ENCODE data around the gene SDHAF2.
"Not testable (repeated sequence)": the region's sequence is repeated elsewhere in the genome, so short reads cannot be mapped to it uniquely, and the experiment has no call there.

Gene SDHAF2

DNA sequence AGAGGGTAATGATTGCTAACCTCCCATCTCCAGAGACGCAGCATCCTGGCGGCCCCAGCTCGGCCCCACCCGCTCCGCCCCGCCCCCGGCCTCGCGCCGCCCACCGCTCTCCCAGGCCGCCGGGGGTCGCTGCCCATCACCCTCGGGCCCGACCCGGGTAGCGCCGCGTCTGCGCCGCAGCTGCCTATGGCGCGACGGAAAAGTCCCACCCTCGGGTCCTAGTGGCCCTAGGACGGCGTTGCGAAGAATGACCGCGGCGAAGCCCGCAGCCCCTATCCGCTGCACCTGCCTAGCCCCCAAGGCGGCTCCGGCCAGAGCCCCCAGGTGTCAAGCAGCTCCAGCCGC is 606 bp upstream of the SDHAF2 start:
- DNase-seq, result peak; percentile 72 to 77

DNA sequence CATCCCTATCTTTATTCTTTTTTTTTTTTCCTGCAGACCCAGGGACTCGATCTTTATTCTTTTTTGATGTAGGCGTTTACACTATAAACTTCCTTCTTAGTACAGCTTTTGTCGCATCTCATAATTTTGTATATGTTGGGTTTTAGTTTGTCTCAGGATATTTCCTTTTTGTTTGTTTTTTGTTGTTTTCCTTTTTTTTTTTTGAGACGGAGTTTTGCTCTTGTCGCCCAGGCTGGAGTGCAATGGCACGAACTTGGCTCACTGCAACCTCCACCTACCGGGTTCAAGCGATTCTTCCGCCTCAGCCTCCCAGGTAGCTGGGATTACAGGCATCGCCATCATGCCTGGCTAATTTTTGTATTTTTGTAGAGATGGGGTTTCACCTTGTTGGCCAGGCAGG is 915 bp downstream of the SDHAF2 start:
- not testable (repeated sequence) for DNase-seq

DNA sequence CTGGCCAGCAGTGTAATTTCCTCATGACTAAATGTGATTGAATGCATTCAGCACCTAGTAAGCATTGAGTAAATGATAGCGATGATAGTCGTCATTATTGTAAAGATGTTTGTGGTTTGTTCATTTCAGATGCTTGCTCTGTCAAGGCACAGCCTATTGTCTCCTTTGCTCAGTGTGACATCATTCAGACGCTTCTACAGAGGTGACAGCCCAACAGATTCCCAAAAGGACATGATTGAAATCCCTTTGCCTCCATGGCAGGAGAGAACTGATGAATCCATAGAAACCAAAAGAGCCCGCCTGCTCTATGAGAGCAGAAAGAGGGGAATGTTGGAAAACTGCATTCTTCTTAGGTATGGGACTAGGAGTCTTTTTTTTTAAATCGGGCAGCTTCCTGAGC is 7.6 kb downstream of the SDHAF2 start:
- no peak for DNase-seq

DNA sequence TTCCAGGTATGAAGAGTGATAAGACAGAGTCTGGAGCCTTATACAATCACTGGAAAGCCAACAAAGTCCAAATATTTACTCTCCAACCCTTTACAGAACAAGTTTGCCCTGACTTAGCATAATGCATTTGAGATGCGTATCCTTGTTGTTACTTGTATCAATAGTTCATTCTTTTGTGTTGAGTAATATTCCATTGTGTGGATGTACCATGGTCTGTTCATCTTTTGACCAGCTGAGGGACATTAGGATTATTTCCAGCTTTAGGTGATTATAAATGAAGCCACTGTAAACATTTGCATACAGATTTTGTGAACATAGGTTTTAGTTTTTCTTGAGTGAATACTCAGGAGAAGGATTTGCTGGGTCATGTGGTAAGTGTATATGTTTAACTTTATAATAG is 9.7 kb downstream of the SDHAF2 start:
- no peak for DNase-seq

DNA sequence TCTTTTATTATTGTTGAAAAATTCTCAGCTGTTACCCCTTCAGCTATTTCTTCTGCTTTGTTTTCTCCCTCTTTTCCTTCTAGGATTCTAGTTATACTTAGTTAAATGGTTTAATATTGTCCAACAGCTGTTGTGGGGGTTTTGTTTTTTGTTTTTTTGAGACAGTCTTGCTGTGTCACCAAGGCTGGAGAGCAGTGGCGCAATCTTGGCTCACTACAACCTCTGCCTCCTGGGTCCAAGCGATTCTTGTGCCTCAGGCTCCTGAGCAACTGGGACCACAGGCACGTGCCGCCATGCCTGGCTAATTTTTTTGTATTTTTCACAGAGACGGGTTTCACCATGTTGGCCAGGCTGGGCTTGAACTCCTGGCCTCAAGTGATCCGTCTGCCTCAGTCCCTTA is 12.7 kb downstream of the SDHAF2 start:
- no peak for DNase-seq

DNA sequence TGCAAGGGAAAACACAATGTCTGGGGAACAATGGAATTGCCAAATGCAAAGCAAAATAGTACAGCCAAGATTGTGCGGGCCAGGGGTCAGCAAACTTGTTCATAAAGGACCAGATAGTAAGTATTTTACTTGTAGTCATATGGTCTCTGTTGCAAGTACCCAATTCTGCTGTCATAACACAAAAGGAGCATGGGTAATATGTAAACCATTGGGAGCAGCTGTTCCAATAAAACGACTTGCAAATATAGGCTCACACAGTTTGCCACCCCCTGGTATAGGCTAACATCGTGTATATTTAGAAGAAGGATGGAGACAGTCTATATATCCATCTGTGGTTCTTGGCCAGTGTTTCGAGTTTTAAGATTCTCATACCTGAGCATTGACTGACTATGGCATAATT is 15.6 kb downstream of the SDHAF2 start:
- DNase-seq, result no peak

DNA sequence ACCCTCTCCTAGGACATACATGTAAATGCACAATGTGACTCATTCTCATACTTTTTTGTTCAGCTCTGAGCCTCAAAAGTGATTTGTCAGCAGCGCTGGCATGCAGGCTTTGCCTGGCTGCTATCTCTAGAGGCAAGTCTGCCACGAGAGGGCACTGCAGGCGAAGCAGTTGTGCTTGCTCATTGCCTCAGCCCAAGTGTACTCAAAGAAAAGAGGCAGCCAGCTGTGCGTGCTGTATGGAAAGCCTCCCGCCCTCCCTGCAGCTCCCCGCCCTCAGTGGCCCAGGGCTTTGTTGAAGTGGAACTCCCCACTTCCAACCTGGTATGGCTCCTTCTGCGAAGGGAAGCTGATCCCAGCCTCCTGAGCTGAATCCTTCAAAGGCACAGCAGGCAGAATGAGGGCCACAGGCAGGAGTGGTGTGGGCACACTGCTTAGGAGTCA is 16.3 kb downstream of the SDHAF2 start:
- DNase-seq, result peak; percentile 59 to 69

DNA sequence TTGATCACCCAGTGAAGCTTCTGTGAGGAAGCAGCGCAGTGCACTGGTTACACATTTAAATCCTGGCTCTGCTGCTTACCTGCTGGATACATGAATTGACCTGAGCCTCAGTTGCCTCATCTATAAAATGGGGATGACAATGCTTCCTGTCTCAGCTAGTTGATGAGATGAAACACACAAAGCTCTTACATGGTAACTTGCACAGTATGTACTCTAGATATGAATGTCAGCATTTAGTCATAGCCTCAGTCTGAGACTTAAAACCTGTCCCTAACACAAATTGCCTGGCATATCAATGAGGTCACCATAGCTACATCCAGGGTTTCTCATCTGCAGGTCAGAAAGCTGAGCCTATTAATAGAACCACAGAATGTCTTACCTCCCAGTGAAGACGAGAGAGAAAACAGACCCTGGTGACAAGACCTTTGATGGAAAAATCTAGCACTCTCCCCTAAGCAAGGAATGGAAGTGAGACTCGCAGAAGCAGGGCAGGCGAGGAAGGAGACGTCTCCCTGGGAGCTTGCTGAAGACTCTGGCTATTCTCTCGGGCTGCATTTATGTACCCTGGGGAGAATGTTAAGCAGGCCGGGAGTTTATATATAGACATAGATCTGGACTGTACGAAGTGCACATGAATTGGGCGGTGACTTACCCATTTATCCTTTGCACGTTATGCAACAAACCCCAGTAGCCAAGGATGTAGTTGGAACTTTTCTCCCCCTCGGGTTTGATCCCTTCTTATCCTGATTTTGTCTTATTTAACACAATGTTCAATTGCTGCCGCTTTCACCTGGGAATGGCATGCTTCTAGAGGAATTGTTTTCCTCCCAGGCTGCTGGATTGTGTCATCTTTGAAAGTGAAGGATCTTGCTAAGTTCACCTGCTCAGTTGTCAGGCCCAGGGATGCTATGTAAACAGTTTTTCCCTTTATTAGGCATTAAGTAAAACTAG is 18.0 kb downstream of the SDHAF2 start:
- DNase-seq, result no peak

DNA sequence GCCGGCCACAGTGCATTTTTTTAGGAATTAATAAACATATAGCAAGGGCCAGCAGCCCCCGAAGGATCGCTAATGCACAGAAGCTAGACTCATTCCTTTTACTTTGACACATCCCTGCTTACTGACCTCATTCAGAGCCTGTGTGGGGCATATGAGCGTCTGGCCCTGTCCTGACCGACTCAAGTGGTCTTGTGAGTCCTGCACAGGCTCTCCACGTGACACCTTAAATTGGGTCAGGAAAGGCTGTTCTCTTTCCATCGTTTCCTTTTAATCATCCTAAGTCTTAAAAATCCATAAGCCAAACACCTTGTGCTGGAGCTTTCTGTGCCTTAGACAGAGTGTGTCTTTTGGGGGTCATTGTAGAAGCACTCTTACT is 18.6 kb downstream of the SDHAF2 start:
- no peak for DNase-seq

DNA sequence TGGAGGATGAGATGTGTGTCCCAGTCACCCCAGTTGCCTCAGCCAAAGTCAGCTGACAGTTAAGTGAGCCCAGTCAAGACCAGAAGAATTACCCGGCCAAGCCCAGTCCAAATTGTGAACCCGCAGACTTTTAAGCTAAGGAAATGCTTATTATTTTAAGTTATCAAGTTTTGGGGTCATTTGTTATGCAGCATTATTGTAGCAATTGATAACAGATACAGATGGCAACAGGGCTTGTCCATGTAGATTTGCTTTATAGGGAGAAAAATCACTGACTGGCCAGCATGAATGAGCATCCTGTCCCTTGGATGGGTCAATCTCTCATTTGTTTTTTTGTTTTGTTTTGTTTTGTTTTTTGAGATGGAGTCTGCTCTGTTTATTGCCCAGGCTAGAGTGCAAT is 22.9 kb downstream of the SDHAF2 start:
- DNase-seq, result no peak

DNA sequence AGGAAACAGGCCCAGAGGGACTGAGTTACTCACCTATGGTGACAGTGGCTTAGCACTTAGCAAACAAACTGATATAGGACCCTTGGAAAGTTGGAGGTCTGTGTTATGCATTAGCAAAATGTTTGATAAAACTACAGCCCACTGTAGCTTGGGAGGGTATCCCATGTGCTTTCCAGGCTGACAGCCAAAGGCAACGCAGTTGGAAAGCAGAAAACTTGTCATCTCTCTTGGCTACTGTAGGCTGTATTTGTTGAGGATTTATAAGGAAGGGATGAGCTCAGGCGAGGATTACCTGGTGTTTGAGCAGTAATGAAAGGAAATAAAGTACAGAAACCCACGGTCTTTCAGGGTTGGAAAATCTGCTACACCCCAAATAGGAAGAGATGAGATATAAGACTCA is 23.8 kb downstream of the SDHAF2 start:
- DNase-seq, result no peak

DNA sequence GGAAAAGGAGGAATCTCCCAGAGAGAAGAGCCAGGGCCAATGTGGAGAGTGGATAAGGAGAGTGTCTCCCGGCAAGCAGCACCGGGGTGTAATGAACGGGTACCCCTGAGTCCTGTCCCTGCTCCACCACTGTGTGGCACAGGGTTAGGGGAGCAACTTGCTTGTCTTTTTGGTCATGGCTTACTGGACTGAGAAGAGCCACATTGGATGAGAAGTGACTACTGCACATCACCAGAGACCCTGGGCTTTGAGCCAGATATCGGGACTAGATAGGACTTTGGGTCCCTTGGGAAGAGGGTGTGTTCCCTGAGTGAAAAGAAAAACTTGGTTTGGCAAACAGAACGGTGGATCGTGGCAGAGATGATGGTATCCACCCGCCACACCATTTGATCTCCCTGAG is 24.6 kb downstream of the SDHAF2 start:
- no peak for DNase-seq

DNA sequence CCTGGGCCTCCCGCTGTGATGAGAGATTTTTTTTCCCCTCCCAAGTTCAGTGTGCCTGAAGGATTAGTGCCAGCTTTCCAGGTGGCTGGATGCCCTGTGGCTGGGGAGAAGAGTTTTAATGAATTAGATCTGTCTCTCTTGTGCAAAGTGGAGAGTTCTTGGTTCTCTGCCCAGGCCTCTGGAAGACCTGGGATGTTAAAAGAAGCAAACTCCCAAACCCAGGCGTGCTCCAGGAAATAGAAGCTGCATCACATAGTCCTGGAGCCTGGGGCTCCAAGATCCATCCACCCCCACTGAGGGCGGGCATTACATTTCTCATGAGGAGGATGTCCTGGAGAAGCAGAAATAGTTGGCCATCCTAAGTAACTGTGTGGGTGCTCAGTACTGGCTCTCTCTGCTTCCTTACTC is 30.6 kb downstream of the SDHAF2 start:
- no peak for DNase-seq

DNA sequence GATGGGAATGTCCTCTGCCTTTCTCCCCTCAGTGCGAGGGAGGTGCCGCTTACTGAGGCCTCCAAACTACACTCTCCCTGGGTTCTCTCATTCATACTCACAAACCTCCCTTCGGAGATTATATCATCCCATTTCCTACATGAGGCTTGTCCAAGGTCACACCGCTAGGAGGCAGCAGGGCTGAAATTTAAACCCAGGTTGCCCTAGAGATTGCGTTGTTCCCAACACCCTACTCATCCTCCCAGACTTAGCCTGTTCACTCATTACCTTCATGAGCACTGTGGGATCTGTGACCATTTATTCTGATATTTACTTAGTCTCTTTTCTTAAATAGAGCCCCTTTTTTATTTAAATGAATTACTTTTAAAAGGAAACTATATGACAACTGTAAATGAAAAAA is 31.1 kb downstream of the SDHAF2 start:
- no peak for DNase-seq

DNA sequence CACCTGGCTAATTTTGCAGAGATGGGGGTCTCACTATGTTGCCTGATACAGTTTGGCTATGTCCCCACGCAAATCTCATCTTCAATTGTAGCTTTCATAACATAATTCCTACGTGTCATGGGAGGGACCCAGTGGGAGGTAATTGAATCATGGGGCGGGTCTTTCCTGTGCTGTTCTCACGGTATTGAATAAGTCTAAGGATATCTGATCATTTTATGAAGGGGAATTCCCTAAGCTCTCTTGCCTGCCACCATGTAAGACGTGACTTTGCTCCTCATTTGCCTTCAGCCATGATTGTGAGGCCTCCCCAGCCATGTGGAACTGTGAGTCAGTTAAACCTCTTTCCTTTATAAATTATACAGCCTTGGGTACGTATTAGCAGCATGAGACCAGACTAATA is 37.7 kb downstream of the SDHAF2 start:
- not testable (repeated sequence) for DNase-seq

DNA sequence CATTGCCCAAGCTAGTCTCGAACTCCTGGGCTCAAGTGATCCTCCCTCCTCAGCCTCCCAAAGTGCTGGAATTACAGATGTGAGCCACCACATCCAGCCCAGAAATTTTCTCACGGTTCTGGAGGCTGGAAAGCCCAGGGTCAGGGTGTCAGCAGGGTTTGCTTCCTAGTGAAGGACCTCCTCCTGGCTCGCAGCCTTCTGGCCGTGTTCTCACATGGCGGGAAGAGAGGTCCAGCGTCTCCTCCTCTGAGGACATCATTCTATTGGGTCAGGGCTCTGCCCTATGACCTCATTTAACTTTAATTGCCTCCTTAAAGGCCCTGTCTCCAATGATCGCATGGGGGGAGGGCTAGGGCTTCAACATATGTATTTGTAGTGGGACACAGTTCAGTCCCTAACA is 38.1 kb downstream of the SDHAF2 start:
- DNase-seq, result no peak

DNA sequence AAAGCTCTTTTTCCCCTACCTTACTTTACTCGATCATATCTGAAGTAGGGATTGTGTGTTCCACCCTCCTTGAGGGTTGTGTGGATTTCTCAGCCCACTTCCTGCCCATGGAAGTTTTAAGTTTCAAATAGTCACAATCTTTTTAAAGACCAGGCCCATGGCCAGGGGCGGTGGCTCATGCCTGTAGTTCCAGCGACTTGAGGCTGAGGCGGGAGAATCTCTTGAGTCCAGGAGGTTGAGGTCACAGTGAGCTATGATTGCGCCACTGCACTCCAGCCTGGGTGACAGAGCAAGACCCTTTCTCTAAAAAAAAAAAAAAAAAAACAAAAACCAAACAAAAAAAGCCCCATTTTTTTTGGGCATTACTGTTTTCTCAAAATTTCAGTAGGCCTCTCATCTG is 42.4 kb downstream of the SDHAF2 start:
- DNase-seq, result no peak

DNA sequence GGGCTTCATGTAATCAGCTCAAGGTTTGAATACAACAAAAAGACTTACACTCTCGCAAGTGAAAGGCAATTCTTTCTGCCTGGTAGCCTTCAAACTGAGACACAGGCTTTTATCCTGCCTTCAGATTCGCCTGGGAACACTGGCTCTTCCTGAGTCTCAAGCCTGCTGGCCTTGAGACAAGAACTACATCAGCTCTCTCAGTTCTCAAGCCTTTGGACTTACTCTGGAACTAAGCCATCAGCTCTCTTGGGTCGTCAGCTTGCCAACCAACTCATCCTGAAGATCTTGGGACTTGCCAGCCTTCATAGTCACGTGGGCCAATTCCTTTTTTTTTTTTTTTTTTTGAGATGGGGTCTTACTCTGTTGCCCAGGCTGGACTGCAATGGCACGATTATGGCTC is 42.9 kb downstream of the SDHAF2 start:
- no peak for DNase-seq

DNA sequence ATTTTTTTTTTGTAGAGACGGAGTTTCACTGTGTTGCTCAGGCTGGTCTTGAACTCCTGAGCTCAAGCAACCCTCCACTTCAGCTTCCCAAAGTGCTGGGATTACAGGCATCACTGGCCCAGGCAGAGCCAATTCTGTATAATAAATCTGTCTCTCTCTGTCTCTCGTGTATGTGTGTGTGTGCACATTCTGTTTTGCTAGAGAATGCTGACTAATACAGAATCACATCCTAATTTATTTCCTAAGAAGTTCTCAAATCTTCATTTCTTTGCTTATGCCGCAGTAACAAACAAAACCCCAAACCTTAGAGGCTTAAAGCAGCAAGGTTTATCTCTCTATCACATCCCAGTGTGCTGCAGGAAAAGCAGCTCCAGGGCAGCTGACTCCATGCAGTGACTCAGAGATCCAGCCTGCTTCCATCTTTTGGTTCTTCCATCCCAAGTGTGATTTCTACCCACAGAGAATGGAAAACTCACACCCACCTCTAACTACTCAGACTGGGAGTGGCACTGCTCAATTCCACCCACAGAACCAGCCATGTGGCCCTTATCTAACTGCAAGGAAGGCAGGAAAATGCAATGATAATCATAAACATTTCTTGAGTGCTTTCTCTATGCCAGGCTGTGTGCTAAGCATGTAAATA is 43.6 kb downstream of the SDHAF2 start:
- no peak for DNase-seq

DNA sequence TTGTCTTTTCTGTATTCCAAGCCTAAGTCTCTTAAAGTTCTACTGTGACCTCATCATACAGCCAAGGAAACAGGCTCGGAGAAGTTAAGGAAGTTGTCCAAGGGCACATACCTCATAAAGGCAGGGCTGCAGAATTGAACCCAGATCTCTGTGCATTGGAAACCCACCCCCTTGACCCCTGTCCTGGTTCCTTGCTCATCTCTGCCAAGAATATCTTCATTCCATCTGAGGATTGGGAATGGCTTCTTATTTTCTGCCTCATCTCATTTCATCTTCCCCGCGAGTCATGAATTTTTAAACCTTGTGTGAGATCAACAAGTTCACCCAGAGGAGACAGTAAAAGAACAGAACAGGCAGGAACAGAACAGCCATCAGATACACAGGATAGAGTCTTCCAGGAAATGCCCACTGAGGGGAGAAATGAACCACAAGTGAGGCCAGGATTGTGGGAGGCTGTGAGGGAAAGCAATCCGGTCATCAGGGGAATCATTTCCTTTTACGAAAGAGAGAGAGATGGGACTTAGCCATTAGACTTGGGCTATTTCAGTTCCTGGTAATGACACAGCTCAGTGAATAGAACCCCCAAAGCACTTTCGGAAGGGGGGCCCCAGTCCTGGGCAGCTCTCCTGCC is 44.2 kb downstream of the SDHAF2 start:
- no peak for DNase-seq

DNA sequence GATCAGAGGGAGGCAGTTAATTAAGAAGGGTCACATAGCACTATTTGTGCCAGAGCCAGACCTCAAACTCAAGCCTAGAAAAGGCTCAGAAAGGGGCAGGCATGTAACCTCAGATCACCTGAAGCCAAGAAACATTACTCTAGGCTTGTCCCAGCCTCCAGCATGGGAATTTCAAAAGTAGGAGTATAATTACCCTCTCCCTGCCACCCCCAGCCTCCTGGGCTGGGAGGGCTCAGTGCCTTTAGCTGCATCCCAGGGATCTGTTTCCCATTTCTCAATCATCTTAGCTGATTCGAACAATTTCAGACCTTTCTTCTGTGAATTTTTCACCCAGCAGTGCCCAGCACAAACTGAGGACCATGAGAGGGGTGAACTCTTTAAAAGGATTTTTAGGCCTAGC is 45.5 kb downstream of the SDHAF2 start:
- no peak for DNase-seq

DNA sequence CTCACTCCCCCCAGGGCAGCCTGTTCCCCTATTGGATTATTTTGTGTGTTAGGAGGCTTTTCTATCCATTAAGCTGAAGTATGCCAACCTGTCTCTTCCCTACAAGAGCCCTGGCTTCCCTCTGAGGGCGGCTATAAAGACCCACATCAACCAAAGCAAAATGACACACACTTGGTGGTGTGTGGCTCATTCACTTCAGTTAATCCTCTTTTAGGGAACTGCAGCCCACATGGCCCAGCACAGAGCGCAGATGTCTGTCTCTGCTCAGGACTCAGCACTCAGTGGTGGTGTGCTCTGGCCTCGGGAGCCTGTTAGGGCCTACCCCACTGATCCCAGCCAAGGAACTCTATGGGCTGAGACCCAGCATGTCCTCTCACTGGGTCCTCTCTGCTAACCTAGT is 46.4 kb downstream of the SDHAF2 start:
- DNase-seq, result no peak

DNA sequence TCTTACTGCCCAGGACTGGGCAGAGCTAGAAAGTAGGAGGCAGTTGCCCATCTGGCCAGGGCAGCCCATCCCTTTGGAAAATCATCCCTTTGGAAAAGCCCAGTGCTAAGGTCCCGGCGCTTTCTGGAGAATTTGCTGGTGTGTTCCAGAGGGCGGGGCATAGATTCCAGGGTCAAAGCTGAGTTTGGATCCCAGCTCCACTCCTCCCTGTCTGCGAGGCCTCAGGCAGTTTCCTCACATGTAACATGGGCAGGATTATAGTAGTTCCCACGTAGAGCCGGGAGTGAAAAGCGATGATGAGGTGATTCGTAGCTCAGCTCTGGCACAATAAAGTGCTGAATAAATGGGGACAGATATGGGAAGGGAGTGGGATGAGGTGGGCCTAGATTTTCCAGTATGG is 47.2 kb downstream of the SDHAF2 start:
- no peak for DNase-seq

DNA sequence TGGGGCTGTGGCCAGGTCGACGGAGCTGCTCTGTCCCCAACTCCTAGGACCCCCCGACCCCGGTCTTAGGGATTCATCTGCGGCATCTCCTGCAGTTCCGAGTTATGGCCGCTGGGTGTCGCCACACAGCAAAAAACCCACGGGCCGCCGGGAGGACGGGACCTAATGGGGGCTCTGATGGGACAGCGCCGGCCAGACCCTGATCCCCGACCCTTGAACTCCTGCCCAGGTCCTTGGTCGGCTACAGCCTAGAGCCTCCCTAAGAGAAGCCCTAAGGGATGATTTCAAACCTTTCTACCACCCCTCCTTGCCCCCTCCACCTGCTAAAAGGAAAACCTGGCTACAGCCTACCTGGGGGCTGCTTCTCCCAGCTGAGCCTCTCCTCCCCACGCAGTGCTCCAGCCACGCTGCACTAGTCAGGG is 47.8 kb downstream of the SDHAF2 start:
- peak; percentile 42 to 49 for DNase-seq
